GM18502 (cell line): ENCODE results near the gene LYRM4.

Experiments used
- ATAC-seq: cut with Tn5 transposase; IDR thresholded peaks from one replicate; pipeline ENCODE4 v1.9.1; 2021; ENCODE audit warnings: mild to moderate bottlenecking; ENCODE audit not compliant: unreplicated experiment, poor library complexity

The LYRM4 gene

GRCh38 chr6:5260661-5261544 is at the start of gene LYRM4, which contains the start of gene FARS2:
Gene LYRM4 (minus strand): TSS chr6:5260950. CDS start chr6:5260733, 217 bp downstream.
Gene FARS2 (plus strand): TSS chr6:5261513.
- ATAC-seq: peak; percentile 79

- ATAC-seq: no peak
These were observed 47.3 kb upstream of the LYRM4 start for GRCh38 chr6:5308066-5308465.

GRCh38 chr6:5307058-5307457 is 46.3 kb upstream of the LYRM4 start:
- no peak for ATAC-seq

- no peak for ATAC-seq
These were observed 45.3 kb upstream of the LYRM4 start for GRCh38 chr6:5305968-5306626.

- ATAC-seq: no peak
These were observed 42.9 kb upstream of the LYRM4 start for GRCh38 chr6:5303682-5304081.

GRCh38 chr6:5302995-5303622 is 42.4 kb upstream of the LYRM4 start:
- ATAC-seq: peak; percentile 71

- peak; percentile 89 for ATAC-seq
These were observed 41.6 kb upstream of the LYRM4 start for GRCh38 chr6:5302220-5302946.

GRCh38 chr6:5300206-5300764 is 39.5 kb upstream of the LYRM4 start:
- no peak for ATAC-seq

- ATAC-seq: no peak
These were observed 34.9 kb upstream of the LYRM4 start for GRCh38 chr6:5295623-5296022.

GRCh38 chr6:5294392-5295211 is 33.9 kb upstream of the LYRM4 start:
- no peak for ATAC-seq

- ATAC-seq: no peak
These were observed 32.9 kb upstream of the LYRM4 start for GRCh38 chr6:5293692-5294091.

- no peak for ATAC-seq
These were observed 31.4 kb upstream of the LYRM4 start for GRCh38 chr6:5292154-5292553.

- no peak for ATAC-seq
These were observed 29.8 kb upstream of the LYRM4 start for GRCh38 chr6:5290500-5290899.

GRCh38 chr6:5290097-5290496 is 29.3 kb upstream of the LYRM4 start:
- ATAC-seq: no peak

- ATAC-seq: no peak
These were observed 27.2 kb upstream of the LYRM4 start for GRCh38 chr6:5287966-5288297.

- ATAC-seq: no peak
These were observed 26.6 kb upstream of the LYRM4 start for GRCh38 chr6:5287205-5287965.

GRCh38 chr6:5286780-5287179 is 26.0 kb upstream of the LYRM4 start:
- ATAC-seq: no peak

- no peak for ATAC-seq
These were observed 24.8 kb upstream of the LYRM4 start for GRCh38 chr6:5285526-5285925.

GRCh38 chr6:5285081-5285480 is 24.3 kb upstream of the LYRM4 start:
- no peak for ATAC-seq
